Stomach smooth muscle (tissue), 2 donors: ENCODE measurements around the gene QPCTL.
"Not testable (repeated sequence)": the region's sequence is repeated elsewhere in the genome, so short reads cannot be mapped to it uniquely, and the experiment has no call there.

Source experiments
- H3K27ac ChIP-seq: one replicate; pipeline ENCODE4 v1.7.0; 2013; ENCODE audit warnings: mild to moderate bottlenecking, low read length, inconsistent platforms
- H3K27me3 ChIP-seq, 2 donors: one replicate each; pipeline ENCODE4 v1.7.0; 2013; ENCODE audit warnings: low read length in 2 of 2; ENCODE audit not compliant: insufficient read depth in 2 of 2, control insufficient read depth in 1 of 2
- H3K36me3 ChIP-seq, 2 donors: one replicate each; pipeline ENCODE4 v1.7.0; 2013; ENCODE audit warnings: low read length in 2 of 2; ENCODE audit not compliant: control insufficient read depth in 2 of 2, insufficient read depth in 2 of 2
- H3K4me1 ChIP-seq: one replicate; pipeline ENCODE4 v1.7.0; 2013; ENCODE audit warnings: low read length; ENCODE audit not compliant: control insufficient read depth, insufficient read depth
- H3K4me3 ChIP-seq, 2 donors: one replicate each; pipeline ENCODE4 v1.7.0; 2013; ENCODE audit warnings: low read length in 2 of 2
- H3K9ac ChIP-seq, 2 donors: one replicate each; pipeline ENCODE4 v1.7.0; 2013; ENCODE audit warnings: low read length in 2 of 2, mild to moderate bottlenecking in 1 of 2
- H3K9me3 ChIP-seq, 2 donors: one replicate each; pipeline ENCODE4 v1.7.0; 2013; ENCODE audit warnings: low read length in 2 of 2; ENCODE audit not compliant: control insufficient read depth in 2 of 2
- donor health status: healthy.
- donor health status: Pancreatic carcinoma.

QPCTL gene

GRCh38 chr19:45751483-45751882 is 59.0 kb downstream of the QPCTL start:
- not testable (repeated sequence) for H3K27ac ChIP-seq, H3K4me1 ChIP-seq, H3K27me3 ChIP-seq, H3K9me3 ChIP-seq, H3K9ac ChIP-seq, H3K36me3 ChIP-seq, H3K4me3 ChIP-seq

GRCh38 chr19:45752639-45753038 is 60.2 kb downstream of the QPCTL start:
- Histone ChIP-seq H3K4me3 (no peak overlapping the region), H3K27ac (no peak overlapping the region), H3K36me3 (no peaks in the 10 kb centered on the region), H3K4me1 (no peaks in the 10 kb centered on the region), H3K27me3 (peaks cover 0 to 2% of the 10 kb centered on the region in 2 donors), H3K9me3 (no peaks in the 10 kb centered on the region), H3K9ac (no peak overlapping the region)

GRCh38 chr19:45753548-45753947 is 61.1 kb downstream of the QPCTL start:
- Histone ChIP-seq H3K9me3 (no peaks in the 10 kb centered on the region), H3K9ac (no peak overlapping the region), H3K36me3 (no peaks in the 10 kb centered on the region), H3K27me3 (peaks cover 0 to 2% of the 10 kb centered on the region in 2 donors), H3K27ac (no peak overlapping the region), H3K4me3 (no peak overlapping the region), H3K4me1 (no peaks in the 10 kb centered on the region)
